GM19239 (cell line): ENCODE measurements around the gene ARHGEF37.
"Not testable (repeated sequence)": the region's sequence is repeated elsewhere in the genome, so short reads cannot be mapped to it uniquely, and the experiment has no call there.

Experiments
- DNase-seq: peaks from one replicate; pipeline ENCODE4 v3.0.0; 2011; ENCODE audit warnings: low spot score; ENCODE audit not compliant: insufficient read length
- FAIRE-seq: peaks from 2 replicates; lab custom pipeline; 2011; peaks lifted over from hg19 to GRCh38; lab: Jason Lieb, UNC

ARHGEF37 gene, protein sequence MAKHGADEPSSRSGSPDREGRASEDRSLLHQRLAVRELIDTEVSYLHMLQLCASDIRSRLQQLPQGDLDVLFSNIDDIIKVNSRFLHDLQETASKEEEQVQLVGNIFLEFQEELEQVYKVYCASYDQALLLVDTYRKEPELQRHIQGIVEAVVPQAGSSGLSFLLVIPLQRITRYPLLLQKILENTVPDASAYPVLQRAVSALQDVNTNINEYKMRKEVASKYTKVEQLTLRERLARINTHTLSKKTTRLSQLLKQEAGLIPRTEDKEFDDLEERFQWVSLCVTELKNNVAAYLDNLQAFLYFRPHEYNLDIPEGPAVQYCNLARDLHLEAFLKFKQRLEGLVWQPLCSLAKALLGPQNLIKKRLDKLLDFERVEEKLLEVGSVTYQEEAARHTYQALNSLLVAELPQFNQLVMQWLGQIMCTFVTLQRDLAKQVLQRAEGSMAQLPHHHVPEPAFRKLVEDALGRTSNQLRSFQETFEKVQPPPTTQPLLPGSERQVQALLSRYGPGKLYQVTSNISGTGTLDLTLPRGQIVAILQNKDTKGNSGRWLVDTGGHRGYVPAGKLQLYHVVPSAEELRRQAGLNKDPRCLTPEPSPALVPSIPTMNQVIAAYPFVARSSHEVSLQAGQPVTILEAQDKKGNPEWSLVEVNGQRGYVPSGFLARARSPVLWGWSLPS

DNA sequence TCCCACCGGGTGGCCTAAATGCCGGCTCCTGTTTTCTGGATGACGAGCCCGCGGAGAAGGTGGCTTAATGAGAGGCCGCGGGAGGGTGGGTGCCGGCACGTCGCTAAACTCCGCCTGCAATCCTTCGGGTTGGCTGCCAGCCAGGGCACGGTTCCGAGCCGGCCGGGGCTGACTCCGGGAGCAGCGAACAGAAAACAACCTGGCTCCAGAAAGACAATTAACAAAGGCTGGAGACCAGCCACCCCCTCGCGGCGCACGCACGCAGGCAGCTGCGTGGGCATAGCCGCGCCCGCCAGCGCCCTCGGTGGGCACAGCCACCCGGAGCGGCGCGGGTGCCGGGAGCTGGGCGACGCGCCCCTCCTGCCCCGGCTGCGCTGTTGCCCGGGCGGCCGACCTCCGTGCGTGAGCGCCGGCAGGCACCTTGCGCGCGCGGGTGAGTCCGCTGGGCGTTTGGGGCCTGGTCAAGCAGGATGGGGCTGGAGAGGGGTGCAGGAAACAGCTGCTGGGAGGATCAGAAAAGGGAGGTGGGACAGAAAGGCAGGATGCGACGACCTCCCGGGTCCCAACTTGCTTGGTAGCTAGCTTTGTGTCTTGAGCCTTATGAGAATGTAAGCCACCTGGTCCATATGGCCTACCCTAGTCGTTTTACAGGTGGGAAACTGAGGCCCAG lies at the start of gene ARHGEF37:
Gene ARHGEF37 (plus strand): TSS at position 307 of the 670 bp plus-strand sequence. CDS start 16,272 bp downstream, outside the sequence.
- DNase-seq (no peak), FAIRE-seq (no peak)

DNA sequence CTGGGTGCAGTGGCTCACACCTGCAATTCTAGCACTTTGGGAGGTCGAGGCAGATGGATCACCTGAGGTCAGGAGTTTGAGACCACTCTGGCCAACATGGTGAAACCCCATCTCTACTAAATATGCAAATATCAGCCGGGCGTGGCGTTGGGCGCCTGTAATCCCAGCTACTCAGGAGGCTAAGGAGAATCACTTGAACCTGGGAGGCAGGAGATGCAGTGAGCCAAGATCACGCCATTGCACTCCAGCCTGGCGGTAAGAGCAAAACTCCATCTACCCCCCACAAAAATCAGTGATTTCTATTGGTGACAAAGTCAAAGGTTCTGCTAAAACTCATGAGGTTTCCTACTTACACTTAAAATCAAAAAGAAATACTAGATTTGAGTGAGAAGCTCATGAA lies 48.9 kb upstream of the ARHGEF37 start:
- no peak for DNase-seq
- FAIRE-seq: no peak

DNA sequence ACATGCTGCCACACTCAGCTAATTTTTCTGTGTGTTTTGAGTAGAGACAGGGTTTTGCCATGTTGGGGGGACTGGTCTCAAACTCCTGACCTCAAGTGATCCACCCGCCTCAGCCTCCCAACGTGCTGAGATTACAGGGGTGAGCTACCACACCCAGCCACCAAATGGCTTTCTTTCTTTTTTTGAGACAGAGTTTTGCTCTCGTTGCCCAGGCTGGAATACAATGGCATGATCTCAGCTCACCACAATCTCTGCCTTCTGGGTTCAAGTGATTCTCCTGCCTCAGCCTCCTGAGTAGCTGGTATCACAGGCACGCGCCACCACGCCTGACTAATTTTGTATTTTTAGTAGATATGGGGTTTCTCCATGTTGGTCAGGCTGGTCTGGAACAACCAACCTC lies 45.5 kb upstream of the ARHGEF37 start:
- FAIRE-seq, DNase-seq: not testable (repeated sequence)

DNA sequence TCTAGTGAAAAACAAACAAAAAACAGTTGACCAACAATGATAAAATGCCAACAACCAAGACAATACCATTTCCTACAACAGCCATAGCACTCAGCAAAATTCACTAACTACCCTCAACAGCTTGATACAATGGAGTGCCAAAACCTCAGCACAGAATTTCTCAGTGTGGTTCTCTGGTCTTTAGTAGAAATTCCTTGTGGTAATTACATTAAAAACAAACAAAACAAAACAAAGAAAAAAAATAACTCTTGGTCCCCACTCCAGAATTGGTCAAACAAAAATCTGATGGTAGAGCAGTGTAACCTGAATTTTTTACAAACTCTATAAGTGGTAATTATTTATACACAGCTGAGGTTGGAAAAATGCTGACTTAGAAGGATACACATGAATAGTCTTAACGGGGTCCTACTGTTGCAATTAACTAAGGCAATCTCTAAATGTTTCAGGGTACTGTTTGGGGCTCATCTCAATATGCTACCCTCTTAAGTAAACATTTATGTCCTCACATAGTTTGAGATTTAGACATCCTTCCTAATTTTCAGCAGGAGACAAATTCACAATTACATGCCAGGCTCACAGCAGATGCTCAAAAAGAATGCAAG lies 43.8 kb upstream of the ARHGEF37 start:
- DNase-seq (no peak), FAIRE-seq (no peak)

DNA sequence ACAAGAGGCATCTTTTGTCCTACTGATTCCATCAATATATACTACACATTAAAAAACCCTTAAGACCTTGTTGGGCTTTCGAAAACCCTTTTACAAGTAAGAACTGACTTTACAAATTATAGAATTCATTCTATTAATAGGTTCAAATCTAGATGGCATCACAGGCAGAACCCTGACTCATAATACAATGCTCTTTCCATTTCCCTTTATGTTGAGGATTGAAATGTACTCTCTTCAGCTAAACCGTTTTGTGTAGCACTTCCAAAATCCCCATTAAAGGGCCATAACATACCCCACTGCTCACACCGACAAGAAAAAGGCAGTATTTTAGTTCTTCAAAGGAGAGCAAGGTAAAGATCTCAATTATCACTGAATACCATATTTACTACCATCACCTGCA lies 41.2 kb upstream of the ARHGEF37 start:
- FAIRE-seq (no peak), DNase-seq (no peak)

DNA sequence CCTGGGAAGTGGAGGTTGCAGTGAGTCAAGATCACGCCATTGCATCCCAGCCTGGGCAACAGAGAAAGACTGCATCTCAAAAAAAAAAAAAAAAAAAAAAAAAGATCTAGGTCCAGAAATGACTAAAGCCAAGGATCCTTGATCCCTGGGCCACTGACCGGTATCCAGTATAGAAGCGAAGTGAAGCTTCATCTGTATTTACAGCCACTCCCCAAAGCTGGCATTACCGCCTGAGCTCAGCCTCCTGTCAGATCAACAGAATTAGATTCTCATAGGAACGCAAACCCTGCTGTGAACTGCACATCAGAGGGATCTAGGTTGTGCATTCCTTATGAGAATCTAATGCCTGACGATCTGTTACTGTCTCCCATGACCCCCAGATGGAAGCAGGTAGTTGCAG lies 39.4 kb upstream of the ARHGEF37 start:
- FAIRE-seq (no peak), DNase-seq (no peak)

DNA sequence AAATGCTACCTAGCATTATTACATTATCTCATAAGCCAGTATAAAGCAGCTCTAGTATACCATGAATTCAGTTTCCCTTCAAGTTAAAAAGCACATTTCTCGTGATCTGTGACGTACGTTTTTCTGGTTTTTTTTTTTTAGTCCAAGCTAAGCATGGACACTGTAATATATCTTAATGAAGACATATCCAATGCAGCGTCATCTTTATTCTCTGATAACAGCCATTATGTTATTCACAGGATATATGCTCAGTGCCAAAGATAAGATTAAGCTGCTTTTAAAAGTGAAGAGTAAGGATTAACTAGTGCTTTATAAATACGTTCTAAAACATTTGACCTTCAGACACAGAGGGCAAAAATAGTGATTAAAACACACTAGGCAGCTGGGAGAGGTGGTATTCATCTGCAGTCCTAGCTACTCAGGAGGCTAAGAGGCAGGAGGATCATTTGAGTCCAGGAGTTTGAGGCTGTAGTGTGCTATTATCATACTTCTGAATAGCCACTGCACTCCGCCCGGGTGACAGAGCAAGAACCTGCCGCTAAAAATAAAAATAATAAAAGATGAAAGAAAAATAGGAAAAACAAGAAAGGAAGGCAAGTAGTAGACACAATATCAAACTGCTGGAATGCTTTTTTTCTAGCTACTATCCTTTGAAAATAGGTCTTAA lies 37.8 kb upstream of the ARHGEF37 start:
- FAIRE-seq (no peak), DNase-seq (no peak)

DNA sequence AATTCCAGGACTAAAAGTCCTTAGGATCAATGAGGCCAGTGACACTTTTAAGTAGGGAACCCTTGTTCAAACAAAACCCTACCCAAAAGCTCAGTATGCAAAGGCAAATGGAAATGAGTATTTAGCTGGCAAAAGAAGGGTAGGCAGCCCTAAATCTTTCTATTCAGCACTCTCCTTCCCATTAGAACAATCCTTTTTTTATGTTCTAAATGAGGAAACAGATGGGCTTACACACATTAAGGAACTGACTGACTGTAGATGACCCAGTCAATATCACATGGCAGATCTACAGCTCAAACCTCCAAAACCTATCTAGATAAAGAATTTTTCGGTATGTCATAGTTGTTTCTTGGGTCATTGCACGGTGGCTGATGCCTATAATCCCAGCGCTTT lies 37.3 kb upstream of the ARHGEF37 start:
- no peak for FAIRE-seq
- DNase-seq: no peak

DNA sequence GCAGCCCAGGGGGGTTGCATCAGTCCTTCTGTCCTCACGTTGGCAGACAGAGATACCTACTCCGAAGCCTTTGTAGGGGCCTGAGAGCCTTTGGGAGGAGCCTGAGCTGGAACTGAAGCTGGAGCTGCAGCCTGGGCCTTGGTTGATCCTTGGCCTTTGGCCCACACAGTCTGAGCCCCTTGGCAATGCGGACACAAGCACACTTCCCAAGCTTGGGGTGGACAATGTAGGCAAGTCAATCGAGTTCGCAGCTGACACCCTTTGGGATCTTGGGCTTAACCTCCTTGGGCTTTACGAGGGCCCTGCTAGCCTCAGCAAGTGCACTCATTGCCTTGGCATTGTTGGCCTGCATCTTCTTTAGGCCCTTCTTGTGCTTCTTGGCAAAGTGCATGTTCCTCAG lies 36.0 kb upstream of the ARHGEF37 start:
- no peak for FAIRE-seq

DNA sequence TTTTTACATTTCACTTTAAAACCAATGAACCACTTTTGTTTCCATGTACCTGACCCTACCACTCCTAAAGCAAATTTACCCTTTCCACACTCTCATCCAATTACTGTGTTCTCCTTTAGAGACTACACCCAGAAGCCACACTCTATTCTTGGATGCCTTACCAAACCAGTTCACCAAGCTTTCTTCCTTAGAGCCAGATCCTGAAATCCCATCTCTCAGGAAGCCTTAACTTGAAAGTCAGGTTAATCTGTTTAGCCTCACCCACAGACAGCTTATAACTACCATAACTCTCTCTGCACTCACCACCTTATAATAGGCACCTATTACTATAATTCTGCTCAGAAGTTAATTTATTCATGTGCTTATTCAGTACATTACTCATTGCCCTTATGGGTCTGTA lies 34.3 kb upstream of the ARHGEF37 start:
- FAIRE-seq (no peak), DNase-seq (no peak)

More for the DNA sequence above, 36.0 kb upstream of the ARHGEF37 start:
- DNase-seq: no peak

DNA sequence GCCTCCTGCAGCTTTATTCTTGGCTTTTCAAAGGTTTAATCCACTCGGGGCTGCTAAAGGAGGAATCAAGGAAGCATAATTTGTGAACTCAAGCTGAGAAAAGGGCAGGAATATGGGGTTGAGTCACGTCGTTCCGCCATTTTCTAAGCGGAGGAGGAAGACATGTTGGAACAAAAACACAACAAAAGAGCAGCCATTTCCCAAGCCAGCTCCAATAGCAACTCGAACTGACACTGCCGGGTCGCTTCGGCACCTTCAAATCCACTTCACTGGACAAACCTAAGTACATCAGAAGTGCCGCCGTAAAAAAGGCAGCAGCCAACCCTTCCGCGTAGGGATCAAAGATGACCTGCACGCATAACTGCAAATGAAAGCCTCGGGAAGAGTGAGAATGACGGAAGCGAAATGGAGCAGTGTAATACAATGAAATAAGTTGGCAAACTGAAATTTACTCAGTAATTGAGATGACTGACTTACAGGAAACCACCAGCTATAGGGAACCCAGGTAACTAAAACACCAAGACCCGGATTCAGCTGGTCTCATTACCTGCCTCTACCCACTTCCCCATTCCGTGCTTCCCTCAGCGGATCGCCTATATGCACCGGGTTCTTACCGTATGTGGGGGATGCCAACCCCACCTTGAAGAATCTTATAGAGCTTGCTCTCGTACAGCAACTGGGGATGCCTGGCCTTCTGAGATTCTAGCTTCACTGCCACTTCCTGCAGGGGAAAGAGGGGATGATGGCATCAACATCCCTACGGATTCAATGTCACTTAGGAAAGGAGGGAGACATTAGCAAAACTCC lies 31.6 kb upstream of the ARHGEF37 start:
- peak; percentile 28 for DNase-seq

DNA sequence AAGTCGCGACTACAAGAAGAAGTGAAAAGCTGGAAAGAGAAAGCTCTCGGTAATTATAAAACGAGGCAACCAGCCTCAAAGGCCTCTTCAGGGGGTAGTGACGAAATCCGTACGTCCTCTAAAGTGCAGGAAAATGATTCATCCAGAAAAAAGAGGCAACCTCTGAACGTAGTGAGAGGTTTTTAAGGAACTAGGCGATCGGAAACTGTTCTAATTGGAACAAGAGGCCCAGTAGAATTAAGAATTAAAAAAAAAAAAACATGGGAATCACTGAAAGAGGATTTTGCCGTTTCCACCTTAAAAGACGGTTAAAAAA lies 31.1 kb upstream of the ARHGEF37 start:
- no peak for DNase-seq
- FAIRE-seq: no peak

More for the DNA sequence above, 31.6 kb upstream of the ARHGEF37 start:
- FAIRE-seq: peak; percentile 71

DNA sequence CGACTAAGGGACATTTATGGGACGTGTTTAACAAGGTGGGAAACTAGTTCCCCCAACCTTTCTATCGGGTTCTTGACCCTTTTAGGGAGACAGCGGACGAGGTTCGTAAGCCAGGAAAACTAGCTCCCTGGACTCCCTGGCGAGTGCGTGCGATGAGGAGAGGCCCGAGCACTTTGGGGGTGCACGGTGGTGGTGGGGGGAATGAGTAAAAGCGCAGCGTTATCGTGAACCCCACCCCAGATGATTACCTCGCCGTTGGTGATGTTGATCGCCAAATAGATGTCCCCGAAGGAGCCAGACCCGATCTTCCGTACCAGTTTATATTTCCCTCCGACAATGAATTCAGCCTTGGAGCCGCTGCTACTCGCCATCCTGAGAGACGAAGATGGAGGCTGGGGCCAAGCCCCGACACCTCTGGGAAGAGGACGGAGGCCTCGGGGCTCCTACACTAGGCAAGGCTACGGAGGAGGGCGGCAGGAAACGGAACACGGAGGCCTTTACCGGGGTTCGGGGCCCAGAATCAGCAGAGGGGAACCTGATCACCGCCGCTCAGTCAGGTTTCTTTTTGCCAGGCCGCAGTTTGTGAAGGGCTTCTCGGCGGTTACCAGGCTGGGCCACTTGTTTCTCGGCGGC lies 30.6 kb upstream of the ARHGEF37 start:
- FAIRE-seq: peak; percentile 65
- DNase-seq: no peak

DNA sequence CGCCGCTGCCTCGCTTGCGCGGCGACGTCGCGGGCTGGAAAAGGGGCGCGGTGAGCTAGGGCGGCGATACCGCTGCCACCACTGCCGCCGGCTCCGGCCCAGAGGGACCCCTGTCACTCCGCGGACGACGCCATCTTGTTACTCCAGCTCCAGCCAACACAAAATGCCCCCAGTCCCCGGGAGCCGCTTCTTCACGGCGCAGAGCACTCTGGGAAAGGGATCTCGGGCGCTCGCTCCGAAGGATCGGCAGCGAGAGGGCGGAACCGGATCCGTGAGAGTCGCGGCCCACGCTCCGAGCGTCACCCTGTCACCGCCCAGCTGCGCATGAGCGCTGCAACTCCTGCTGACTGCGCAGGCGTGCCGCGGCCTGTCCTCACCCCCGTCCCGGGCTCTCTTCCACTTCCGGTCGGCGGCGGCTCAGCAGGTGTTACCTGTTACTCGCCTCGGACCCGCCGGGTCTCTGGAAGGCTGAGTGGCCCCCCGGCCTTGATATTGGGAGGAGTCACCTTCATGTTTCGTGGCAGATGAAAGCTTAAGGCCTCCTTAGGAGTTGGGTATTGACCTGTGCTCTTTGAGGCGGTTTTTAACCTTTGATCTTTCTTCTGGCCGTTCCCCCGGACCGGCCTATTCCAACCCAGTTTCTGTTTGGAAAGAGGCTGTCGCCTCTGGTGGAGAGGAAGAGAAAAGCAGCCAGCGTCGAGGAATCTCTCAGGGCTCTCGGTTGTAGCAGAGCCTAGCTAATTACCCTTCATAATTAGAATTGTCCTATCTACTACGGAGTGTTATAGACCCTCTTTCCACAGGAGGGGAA lies 29.9 kb upstream of the ARHGEF37 start, which contains the start of gene CSNK1A1:
Gene CSNK1A1 (minus strand): TSS at position 213 of the 811 bp plus-strand sequence. CDS start 475 bp downstream, outside the sequence.
- peak; percentile 84 for DNase-seq
- FAIRE-seq: peak; percentile 87

DNA sequence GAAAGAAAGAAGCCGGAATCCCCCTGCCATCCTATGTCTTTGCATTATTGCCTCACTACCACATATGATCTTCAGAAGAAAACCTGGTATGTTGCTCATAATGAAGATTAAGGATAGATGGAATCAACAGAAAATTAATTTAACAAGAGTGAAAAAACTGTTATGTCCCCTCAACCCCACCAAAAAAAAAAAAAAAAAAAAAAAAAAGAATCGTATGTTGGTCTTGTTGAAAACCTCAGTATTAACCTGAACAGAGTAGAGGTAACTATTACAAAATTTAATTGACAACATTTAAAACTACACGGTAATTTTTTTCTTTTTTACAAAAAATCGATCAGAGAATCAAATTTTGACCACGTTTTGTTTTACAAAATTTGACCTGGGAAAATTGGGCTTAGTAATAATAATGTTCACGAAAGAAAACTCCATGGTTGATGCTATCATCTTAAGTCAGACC lies 29.2 kb upstream of the ARHGEF37 start:
- no peak for DNase-seq
- FAIRE-seq: no peak

DNA sequence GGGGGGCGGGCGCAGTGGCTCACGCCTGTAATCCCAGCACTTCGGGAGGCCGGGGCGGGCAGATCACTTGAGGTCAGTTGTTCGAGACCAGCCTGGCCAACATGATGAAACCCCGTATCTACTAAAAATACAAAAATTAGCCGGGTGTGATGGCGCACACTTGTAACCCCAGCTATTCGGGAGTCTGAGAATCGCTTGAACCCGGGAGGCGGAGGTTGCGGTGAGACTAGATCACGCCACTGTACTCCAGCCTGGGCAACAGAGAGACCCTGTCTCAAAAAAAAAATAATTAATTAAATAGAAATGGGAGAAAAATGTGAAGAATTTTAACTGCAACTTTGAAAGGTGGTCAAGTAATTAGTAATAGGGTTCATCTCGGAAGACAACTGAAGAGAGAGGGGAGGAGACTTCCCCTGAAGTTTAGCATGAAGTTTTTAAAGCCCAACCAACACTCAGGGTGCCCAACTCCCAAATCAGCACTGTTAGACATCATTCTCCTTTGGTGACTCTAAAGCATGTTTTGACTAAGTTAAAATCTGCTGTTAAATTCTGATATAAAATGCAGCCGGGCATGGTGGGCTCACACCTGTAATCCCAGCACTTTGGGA lies 28.6 kb upstream of the ARHGEF37 start:
- no peak for FAIRE-seq

DNA sequence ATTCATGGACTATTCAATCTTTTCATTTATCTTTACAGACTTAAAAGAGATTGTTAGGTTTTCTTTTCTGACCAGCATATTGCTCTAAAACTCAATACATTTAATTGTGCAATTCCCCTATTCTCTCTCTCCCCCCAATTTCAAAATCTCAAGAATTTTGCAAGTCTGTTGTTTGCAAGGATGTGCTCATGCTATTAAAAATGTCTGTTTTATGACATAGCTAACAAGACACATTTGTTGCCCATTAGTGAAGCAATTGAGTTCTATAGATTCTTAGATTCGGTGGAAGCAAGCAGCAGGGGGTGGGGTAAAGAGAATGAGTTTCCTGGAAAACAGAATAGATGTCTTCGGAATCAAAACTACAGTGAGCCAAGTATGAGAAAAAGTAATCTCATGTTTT lies 21.6 kb upstream of the ARHGEF37 start:
- FAIRE-seq (no peak), DNase-seq (no peak)

More for the DNA sequence above, 28.6 kb upstream of the ARHGEF37 start:
- DNase-seq: no peak
